ACC112 (cell line): ENCODE results near the gene DHRS1.
A peak's percentile ranks its signal among the peaks of the same experiment; 100 is the strongest.
"Not testable (repeated sequence)": the region's sequence is repeated elsewhere in the genome, so short reads cannot be mapped to it uniquely, and the experiment has no call there.

Source experiments
- H2AFZ ChIP-seq: fragments of 200-600 bp; sonication (generic); one replicate; pipeline ENCODE4 v1.6.0; 2017; ENCODE audit warnings: antibody characterized with exemption, low read length; ENCODE audit not compliant: unreplicated experiment
- H3K27ac ChIP-seq: fragments of 200-600 bp; sonication (generic); 2 replicates; pipeline ENCODE4 v1.5.1; 2014; ENCODE audit warnings: low read depth, mild to moderate bottlenecking, antibody characterized with exemption, low read length, moderate library complexity
- H3K27me3 ChIP-seq: fragments of 200-600 bp; sonication (generic); 2 replicates; pipeline ENCODE4 v1.6.1; 2014; ENCODE audit warnings: mild to moderate bottlenecking, antibody characterized with exemption, low read length, moderate library complexity, mixed read lengths; ENCODE audit not compliant: insufficient read depth
- H3K36me3 ChIP-seq: fragments of 200-600 bp; sonication (generic); 2 replicates; pipeline ENCODE4 v1.6.1; 2016; ENCODE audit warnings: mild to moderate bottlenecking, antibody characterized with exemption, low read length, moderate library complexity, mixed read lengths; ENCODE audit not compliant: insufficient read depth
- H3K4me1 ChIP-seq: fragments of 200-600 bp; sonication (generic); one replicate; pipeline ENCODE4 v1.6.1; 2016; ENCODE audit warnings: low read length, mixed read lengths; ENCODE audit not compliant: insufficient read depth, unreplicated experiment, control insufficient read depth
- H3K4me3 ChIP-seq: fragments of 200-600 bp; sonication (generic); 2 replicates; pipeline ENCODE4 v1.5.1; 2014; ENCODE audit warnings: mild to moderate bottlenecking, low read depth, low read length
- H3K79me2 ChIP-seq: fragments of 200-600 bp; sonication (generic); one replicate; pipeline ENCODE4 v1.6.0; 2016; ENCODE audit warnings: low read length; ENCODE audit not compliant: control insufficient read depth, unreplicated experiment, insufficient read depth

The DHRS1 gene

DNA sequence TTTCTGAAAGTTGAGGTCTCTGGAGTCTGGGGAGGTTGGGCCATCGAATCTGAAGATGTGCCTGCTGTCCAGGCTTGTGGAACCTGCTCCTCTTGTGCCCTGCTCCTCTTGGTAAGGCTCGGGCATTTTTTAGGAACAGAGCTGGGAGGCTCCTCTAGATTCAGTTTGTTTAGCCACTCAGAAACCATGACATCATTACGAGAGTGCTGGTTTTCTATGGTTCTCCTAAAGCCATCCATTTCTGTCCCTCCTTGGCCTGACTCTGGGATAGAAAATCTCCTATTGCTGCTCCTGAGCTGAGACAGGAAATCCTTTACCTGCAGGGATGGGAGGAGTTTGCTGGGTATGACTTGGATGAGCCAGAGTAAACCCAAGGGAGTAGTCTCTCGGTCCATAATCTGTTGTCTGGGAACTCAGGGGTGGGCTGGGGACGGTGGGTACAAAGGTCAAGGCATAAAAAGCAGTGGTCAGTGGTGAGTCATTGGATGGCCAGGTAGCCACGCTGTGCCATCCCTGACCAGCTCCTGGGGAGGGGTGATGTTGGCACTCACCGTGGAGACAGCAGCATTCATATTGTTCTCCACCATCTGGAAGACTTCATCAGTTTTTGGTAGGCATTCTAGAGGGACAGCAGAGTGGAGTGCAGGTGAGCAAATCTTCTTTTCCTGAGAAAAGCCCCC, 37.7 kb upstream of the DHRS1 start:
- Histone ChIP-seq H3K36me3 (no peaks in the 10 kb centered on the region), H3K4me1 (peaks cover 4% of the 10 kb centered on the region), H3K4me3 (no peak overlapping the region), H3K27me3 (peaks cover 34% of the 10 kb centered on the region), H3K27ac (no peak overlapping the region), H2AFZ (no peak overlapping the region), H3K79me2 (no peaks in the 10 kb centered on the region)

DNA sequence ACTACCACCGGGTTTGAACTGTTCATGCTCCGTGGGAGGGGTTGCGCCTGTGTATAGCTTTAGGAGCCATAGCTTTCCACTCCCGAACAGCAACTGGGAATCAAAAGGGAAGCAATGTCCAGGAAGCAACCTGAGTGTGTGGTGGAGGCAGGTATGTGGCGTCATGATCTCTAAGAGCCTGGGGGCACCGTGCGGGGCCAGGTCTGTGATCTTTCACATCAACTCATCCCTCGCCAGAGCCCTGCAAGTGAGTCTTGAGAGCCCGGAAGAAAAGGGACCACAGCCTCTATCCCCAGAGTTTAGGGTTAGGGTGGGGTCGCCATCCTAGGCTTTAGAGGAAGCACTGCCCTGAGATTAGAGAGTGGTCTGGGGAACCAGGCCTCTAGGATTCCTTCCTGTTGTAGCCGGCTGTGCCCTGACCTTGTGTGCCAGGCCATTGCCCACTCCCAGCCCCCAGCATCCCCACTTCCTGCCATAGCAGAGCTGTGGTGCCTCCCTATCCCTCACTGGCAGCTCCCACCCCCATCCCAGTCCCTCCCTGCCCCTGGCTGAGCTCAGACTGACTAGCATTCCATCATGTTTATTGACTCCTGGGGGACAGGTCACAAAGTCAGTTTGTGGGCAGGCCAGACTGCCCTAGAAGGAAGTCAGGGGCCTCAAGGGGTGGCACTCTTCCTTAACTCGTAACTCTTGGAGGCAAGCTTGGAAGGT, 36.0 kb upstream of the DHRS1 start:
- Histone ChIP-seq H2AFZ (no peak overlapping the region), H3K4me3 (no peak overlapping the region; the same call in 1 of the 2 replicates), H3K27ac (no peak overlapping the region), H3K27me3 (peaks cover 28% of the 10 kb centered on the region), H3K79me2 (no peaks in the 10 kb centered on the region), H3K4me1 (peaks cover 4% of the 10 kb centered on the region), H3K36me3 (no peaks in the 10 kb centered on the region)

DNA sequence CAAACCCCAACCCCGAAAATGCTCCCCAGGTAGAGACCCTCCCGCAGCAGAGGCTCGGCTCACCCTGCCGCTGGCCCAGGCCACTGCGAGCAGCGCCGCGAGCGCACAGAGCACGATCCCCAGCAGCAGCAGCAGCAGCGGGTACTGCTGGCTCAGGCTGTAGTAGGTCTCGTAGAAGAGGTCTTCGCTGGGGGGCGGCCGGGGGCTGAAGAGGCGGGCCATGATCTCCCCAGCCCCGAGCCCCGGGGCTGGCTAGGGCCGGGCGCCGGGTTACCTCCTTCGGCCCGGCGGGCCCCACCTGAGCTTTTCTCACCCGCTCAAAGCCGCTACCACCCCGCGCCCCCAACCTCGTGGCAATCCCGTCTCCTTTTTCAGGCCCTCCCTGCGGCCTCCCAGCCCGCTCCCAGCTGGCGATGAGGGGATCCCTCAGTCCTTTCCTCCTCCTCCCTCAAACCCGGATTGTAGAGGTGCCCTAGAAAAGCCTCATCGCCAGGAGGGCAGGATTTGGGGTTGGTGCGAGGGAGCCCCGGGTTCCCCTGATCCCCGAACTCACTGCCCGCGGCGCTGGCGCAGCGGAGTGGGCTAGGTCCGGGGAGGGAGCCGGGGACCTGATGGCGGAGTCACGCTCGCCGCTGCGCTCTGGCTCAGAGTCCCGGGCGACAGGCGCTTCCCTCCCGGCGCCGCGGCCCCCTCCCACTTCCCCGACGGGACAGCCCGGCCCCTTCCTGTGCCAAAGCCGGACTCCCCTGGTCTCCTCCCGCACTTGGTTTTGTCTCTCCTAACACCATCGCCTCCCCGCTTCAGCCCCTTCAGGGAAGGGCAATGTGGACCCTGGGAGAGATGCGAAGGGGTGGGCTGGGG, 35.1 kb upstream of the DHRS1 start, which contains the start of gene ADCY4:
ADCY4 (minus strand) TSS at position 641 of the 861 bp plus-strand sequence; CDS start at position 222, 419 bp downstream.
- Histone ChIP-seq H3K4me1 (peaks cover 4% of the 10 kb centered on the region), H3K36me3 (no peaks in the 10 kb centered on the region), H3K27me3 (peaks cover 21% of the 10 kb centered on the region), H3K4me3 (peak within 1 kb of the TSS; percentile 73), H3K27ac (peak within 1 kb of the TSS; percentile 30), H3K79me2 (no peaks in the 10 kb centered on the region), H2AFZ (peak within 1 kb of the TSS; percentile 55)

DNA sequence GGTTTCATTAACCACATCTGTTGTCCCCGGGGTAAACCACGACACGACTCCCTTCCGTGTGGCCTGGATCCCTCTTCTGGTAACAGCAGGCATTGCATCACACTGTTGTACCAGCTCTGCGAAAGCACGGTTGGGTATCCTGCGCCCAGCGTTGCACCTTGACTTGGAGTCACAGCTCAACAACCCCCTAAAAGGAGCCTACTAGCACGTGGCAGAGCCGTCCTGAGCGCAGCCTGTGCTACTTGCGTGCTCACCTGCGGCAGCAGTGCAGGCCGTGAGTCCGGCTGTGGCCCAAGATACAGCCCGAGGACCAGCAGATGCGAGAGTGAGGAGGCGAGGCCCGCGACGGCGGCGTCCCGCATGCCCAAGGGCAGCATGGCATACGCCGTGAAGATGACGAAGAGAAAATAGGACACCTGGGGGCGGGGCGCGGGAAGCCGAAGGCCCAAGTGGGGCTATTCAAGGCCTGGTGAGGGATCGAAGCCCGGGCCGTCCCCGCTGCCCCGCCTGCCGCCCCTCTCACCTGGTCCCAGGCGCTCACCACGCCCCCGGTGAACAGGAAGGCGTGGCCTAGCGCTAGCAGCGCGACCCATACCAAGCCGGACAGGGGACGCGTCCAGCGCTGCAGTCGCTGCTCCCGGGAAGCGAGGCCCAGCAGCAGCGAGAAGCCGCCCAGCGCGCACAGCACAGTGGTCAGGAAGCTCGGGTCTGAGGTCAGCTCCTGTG, 32.9 kb upstream of the DHRS1 start:
- Histone ChIP-seq H3K4me1 (peaks cover 4% of the 10 kb centered on the region), H3K4me3 (peak overlapping the region; percentile 64), H3K36me3 (no peaks in the 10 kb centered on the region), H3K27me3 (peaks cover 18% of the 10 kb centered on the region), H3K79me2 (no peaks in the 10 kb centered on the region), H3K27ac (no peak overlapping the region), H2AFZ (peak overlapping the region; percentile 48)

DNA sequence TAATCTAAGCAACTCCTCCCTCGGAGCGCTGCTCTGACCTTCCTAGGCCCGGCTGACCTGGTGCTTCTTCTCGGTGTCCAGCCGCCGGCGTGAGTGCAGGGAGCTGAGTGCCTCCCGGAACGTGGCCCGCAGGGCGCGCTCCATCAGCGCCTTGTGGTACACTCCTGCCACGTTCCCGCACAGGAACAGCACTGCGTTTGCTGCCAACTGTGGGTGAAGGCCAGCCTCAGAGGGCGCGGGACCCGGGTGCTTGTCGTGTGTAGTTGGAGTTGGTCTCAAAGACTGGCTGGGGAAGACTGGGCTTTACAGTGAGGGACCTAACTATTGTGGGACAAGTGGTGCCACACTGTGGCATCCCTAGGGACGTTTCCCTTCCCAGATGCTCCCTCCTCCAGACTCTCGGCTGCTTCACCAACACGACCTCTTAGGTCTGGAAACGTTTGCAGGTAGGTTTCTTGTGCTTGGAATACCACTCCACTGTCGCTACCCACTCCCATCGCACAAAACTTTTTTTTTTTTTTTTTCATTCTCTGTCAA, 32.2 kb upstream of the DHRS1 start:
- Histone ChIP-seq H3K27me3 (peaks cover 18% of the 10 kb centered on the region), H3K36me3 (no peaks in the 10 kb centered on the region), H3K27ac (no peak overlapping the region), H3K4me1 (peaks cover 4% of the 10 kb centered on the region), H3K79me2 (no peaks in the 10 kb centered on the region), H2AFZ (no peak overlapping the region), H3K4me3 (no peak overlapping the region; the same call in 1 of the 2 replicates)

DNA sequence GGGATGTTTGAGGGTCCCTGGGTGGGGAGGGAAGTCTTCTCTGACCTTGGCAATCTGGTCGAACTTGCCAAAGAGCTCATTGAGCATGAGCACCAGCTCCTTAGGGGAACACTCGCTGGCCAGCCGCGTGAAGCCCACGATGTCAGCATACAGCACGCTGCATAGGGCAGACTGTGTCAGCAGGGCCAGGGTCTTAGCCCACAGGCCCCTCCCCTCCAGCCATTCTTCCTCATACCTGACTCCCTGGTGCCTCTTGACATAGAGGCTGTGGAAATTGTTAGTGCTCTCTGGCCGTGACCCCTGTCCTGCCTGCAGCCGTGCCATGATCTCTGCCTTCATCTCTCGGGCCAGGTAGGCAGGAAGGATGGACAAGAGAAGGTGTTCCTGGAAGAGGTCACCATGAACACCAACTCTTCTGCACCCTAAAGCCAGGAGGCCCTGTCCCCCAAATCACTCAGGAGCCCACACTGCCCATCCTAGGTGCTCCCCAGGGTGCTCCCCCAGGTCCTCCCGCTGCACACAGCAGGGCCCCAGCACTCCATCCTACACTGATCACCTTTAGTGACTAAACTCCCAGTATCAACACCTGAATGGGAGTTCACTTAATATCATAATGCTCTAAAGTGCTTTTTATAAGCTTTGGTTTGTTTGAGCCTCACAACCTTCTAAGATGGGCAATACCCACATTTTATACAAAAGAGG, 31.5 kb upstream of the DHRS1 start:
- Histone ChIP-seq H3K79me2 (no peaks in the 10 kb centered on the region), H3K4me1 (peaks cover 4% of the 10 kb centered on the region), H3K4me3 (no peak overlapping the region), H3K27me3 (peaks cover 18% of the 10 kb centered on the region), H3K36me3 (no peaks in the 10 kb centered on the region), H2AFZ (no peak overlapping the region), H3K27ac (no peak overlapping the region)

DNA sequence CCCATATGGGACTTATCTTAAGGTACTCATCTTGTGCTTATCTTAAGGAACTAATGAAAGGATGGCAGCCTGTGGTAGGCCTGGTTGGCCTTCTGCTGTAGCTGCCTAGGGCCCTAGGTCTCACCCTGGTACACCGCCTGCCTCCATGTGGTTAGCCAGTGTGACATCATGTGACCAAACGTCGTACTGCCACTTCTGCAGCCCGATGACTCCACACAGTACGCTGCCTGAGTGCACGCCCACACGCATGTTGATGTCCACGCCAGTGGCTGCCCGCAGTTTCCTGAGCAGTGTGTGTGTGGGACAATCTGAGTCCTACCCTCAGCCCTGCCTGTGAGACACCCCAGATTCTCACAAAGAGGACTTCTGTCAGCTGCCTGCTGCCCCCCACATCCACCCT, 30.2 kb upstream of the DHRS1 start:
- Histone ChIP-seq H3K27me3 (peaks cover 13% of the 10 kb centered on the region; the same call in 1 of the 2 replicates), H3K79me2 (no peaks in the 10 kb centered on the region), H3K4me1 (no peaks in the 10 kb centered on the region), H3K36me3 (no peaks in the 10 kb centered on the region), H2AFZ (no peak overlapping the region), H3K27ac (no peak overlapping the region), H3K4me3 (no peak overlapping the region)

DNA sequence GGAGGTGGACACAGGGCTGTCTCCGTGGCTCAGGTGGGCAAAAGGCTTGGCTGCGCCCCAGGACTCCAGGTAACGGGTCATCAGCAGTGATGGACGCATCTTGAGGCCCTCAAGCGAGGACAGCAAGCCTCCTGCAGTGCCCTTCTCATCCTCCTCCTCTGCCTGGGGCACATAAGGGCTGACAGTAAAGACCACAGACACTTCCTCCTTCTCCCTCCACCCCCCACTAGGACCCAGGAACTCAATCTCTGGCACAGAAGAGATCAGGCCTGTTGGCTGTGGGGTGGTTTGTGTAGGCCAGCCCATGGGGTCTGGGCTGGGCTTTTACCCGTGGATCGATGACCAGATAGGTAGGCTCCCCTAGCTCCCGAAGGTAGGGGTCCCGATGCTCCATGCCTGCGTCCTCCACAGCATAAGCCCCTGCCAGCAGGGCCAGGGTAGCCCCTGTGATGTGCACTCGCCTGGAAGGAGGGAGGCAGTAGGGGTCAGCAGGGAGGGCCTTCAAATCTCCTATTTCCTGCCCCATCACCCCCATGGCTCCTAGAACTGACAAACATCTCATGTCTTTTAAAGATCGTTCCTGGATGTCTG, 29.6 kb upstream of the DHRS1 start:
- no peaks in the 10 kb centered on the region for H3K36me3 ChIP-seq
- no peaks in the 10 kb centered on the region for H3K79me2 ChIP-seq
- H3K27ac ChIP-seq = no peak overlapping the region
- no peaks in the 10 kb centered on the region for H3K4me1 ChIP-seq
- H3K27me3 ChIP-seq = peaks cover 8% of the 10 kb centered on the region; the same call in 1 of the 2 replicates
- no peak overlapping the region for H2AFZ ChIP-seq
- no peak overlapping the region for H3K4me3 ChIP-seq

DNA sequence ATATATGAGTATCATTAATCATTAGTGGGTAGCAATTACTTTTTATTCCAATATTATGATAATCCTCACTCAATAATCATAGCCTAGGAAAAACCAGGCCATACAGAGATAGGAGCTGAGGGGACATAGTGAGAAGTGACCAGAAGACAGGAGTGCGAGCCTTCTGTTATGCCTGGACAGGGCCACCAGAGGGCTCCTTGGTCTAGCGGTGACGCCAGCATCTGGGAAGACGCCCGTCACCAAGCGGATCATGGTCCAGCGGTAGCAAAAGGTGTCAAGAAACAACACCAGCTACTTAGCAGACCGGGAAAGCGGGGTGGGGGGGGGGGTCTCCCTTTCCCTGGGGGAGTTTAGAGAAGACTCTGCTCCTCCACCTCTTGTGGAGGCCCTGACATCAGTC, 28.3 kb upstream of the DHRS1 start:
- not testable (repeated sequence) for H3K79me2 ChIP-seq, H3K4me1 ChIP-seq, H3K4me3 ChIP-seq, H3K27me3 ChIP-seq, H2AFZ ChIP-seq, H3K27ac ChIP-seq, H3K36me3 ChIP-seq
